GM18951 (cell line): ENCODE data around the gene MCOLN2.

Experiments used
- POLR2A ChIP-seq: IDR thresholded peaks from 4 replicates; pipeline ENCODE4 v1.6.1; 2011; ENCODE audit warnings: mild to moderate bottlenecking; ENCODE audit not compliant: insufficient read length, insufficient read depth; ENCODE audit errors: extremely low read depth
- in situ Hi-C: fragments of 300-500 bp; cut with MboI; formaldehyde crosslinking; loops from one replicate; pipeline ENCODE4 v1.12.0; 2022; ENCODE audit warnings: low sequenced_read_pairs, mixed read lengths, inconsistent platforms; ENCODE audit not compliant: unreplicated experiment

MCOLN2 gene

GRCh38 chr1:84971957-84972356, 25.0 kb downstream of the MCOLN2 start:
- no peak for TF ChIP-seq POLR2A
- in situ Hi-C loops, result no loop called here

- in situ Hi-C loops, result no loop called here
- no peak for TF ChIP-seq POLR2A
Measured at GRCh38 chr1:84969489-84970250, 27.2 kb downstream of the MCOLN2 start.

GRCh38 chr1:84968865-84969264, 28.0 kb downstream of the MCOLN2 start:
- in situ Hi-C loops, result no loop called here

GRCh38 chr1:84968101-84968500, 28.8 kb downstream of the MCOLN2 start:
- in situ Hi-C loops, result no loop called here

More at GRCh38 chr1:84968865-84969264, 28.0 kb downstream of the MCOLN2 start:
- no peak for TF ChIP-seq POLR2A

GRCh38 chr1:84967666-84968065, 29.2 kb downstream of the MCOLN2 start:
- in situ Hi-C loops, result no loop called here
- TF ChIP-seq POLR2A, result no peak

More at GRCh38 chr1:84968101-84968500, 28.8 kb downstream of the MCOLN2 start:
- no peak for TF ChIP-seq POLR2A

- no peak for TF ChIP-seq POLR2A
- in situ Hi-C loops, result no loop called here
Measured at GRCh38 chr1:84963021-84963420, 33.9 kb downstream of the MCOLN2 start.

- in situ Hi-C loops, result no loop called here
- TF ChIP-seq POLR2A, result no peak
Measured at GRCh38 chr1:84961316-84961715, 35.6 kb downstream of the MCOLN2 start.

GRCh38 chr1:84960371-84960770, 36.5 kb downstream of the MCOLN2 start:
- TF ChIP-seq POLR2A, result no peak
- in situ Hi-C loops, result no loop called here

- in situ Hi-C loops, result no loop called here
- no peak for TF ChIP-seq POLR2A
Measured at GRCh38 chr1:84959294-84959693, 37.6 kb downstream of the MCOLN2 start.

- TF ChIP-seq POLR2A, result no peak
- in situ Hi-C loops, result no loop called here
Measured at GRCh38 chr1:84957966-84958365, 38.9 kb downstream of the MCOLN2 start.

- TF ChIP-seq POLR2A, result no peak
- in situ Hi-C loops, result no loop called here
Measured at GRCh38 chr1:84956655-84957054, 40.3 kb downstream of the MCOLN2 start.

- in situ Hi-C loops, result no loop called here
- TF ChIP-seq POLR2A, result no peak
Measured at GRCh38 chr1:84956097-84956496, 40.8 kb downstream of the MCOLN2 start.

- in situ Hi-C loops, result loop anchor here (10.0 kb wide), 1 partner anchor 315 kb away; no protein-coding TSS in a partner anchor
- no peak for TF ChIP-seq POLR2A
Measured at GRCh38 chr1:84949664-84950063, 47.2 kb downstream of the MCOLN2 start.

- no peak for TF ChIP-seq POLR2A
- in situ Hi-C loops, result loop anchor here (10.0 kb wide), 1 partner anchor 317 kb away; no protein-coding TSS in a partner anchor
Measured at GRCh38 chr1:84947536-84948410, 49.1 kb downstream of the MCOLN2 start.

GRCh38 chr1:84946631-84947030, 50.3 kb downstream of the MCOLN2 start:
- in situ Hi-C loops, result loop anchor here (10.0 kb wide), 1 partner anchor 318 kb away; no protein-coding TSS in a partner anchor
- TF ChIP-seq POLR2A, result no peak
